ENCODE data around the gene POLR1F. TPM values are rescaled to one million over a fixed set of nuclear protein-coding genes. Genes with fewer than 3 reads are reported as not detected.

Gene POLR1F
- total and polyA plus RNA-seq, 4 donors = 3.1 to 15.3 (median 8.3) TPM

GRCh38 chr7:19648791-19649190, 60.0 kb downstream of the POLR1F start:
- H3K4me1 ChIP-seq (ENCODE audit: control insufficient read depth in 4 of 4, insufficient read depth in 4 of 4, low read length in 3 of 4) = no peaks in the 10 kb centered on the region
- no peak overlapping the region for H3K9ac ChIP-seq (ENCODE audit: low read depth in 1 of 2, low read length in 2 of 2)
- peaks cover 0 to 4% (median 2%) of the 10 kb centered on the region in 4 donors for H3K9me3 ChIP-seq (ENCODE audit: control insufficient read depth in 4 of 4, low read length in 3 of 4)
- H3K27me3 ChIP-seq (ENCODE audit: control insufficient read depth in 4 of 4, insufficient read depth in 4 of 4, low read length in 3 of 4) = no peaks in the 10 kb centered on the region
- DNase-seq (ENCODE audit: low spot score) = no peak
- H3K4me3 ChIP-seq (ENCODE audit: low read depth in 1 of 3, low read length in 3 of 3) = no peak overlapping the region
- no peak overlapping the region for H3K27ac ChIP-seq (ENCODE audit: low read depth in 1 of 2, low read length in 2 of 2)
- WGBS = 53% methylated on average over 2 of the region's 2 CpGs
- TF ChIP-seq MAX (IDR thresholded peaks at IDR 0.05) (no peak), ATF3 (IDR thresholded peaks at IDR 0.05) (no peak), RXRA (IDR thresholded peaks at IDR 0.05) (no peak), ZBTB33 (IDR thresholded peaks at IDR 0.05) (no peak), JUND (IDR thresholded peaks at IDR 0.05) (no peak), YY1 (IDR thresholded peaks at IDR 0.05) (no peak), FOXA2 (IDR thresholded peaks at IDR 0.05) (no peak), REST (IDR thresholded peaks at IDR 0.05) (no peak), SP1 (IDR thresholded peaks at IDR 0.05) (no peak), HNF4A (conservative IDR thresholded peaks at IDR 0.05) (no peak), FOXA1 (IDR thresholded peaks at IDR 0.05) (no peak), TAF1 (conservative IDR thresholded peaks at IDR 0.05) (no peak), RAD21 (IDR thresholded peaks at IDR 0.05) (no peak), CTCF (IDR thresholded peaks at IDR 0.05; ENCODE audit: low read depth, low read length, missing input control) (no peak), EGR1 (IDR thresholded peaks at IDR 0.05; ENCODE audit: low read depth in 2 of 2) (no peak), HNF4G (IDR thresholded peaks at IDR 0.05) (no peak), NR2F2 (IDR thresholded peaks at IDR 0.05) (no peak), GABPA (IDR thresholded peaks at IDR 0.05 in 1 of 2, conservative IDR thresholded peaks at IDR 0.05 in 1 of 2) (no peak)
- H3K36me3 ChIP-seq (ENCODE audit: control insufficient read depth in 4 of 4, insufficient read depth in 3 of 4, low read depth in 1 of 4, low read length in 3 of 4) = no peaks in the 10 kb centered on the region

Small RNA genes lying within 50 kb of the gene (small RNA-seq; reads per million reads assigned to genes)
- not detected for gene MIR3146

Other genes starting within 250 kb of the POLR1F start
- gene TMEM196, start 64.6 kb upstream of the POLR1F start, total RNA-seq = not detected
- not detected for gene TMEM196, start 64.6 kb upstream of the POLR1F start, polyA plus RNA-seq

Data from liver (tissue), 10 donors.